Stimulated activated CD4-positive, alpha-beta T cell treated with anti-CD3 and anti-CD28 coated beads, Interleukin-4, amount 100 ng/mL, for 4 hours (primary cell): ENCODE data around the gene OR10J1.
"Not testable (repeated sequence)": the region's sequence is repeated elsewhere in the genome, so short reads cannot be mapped to it uniquely, and the experiment has no call there.

Experiments used
- DNase-seq, 2 experiments: peaks; one replicate each; pipeline ENCODE4 v3.0.0-alpha.2; 2020

The OR10J1 gene

GRCh38 chr1:159439422-159439821 lies at the start of gene OR10J1:
OR10J1 (plus strand) TSS chr1:159439722; CDS start chr1:159439792, 70 bp downstream.
- DNase-seq: no peak

GRCh38 chr1:159406821-159407220 lies 32.7 kb upstream of the OR10J1 start:
- DNase-seq: no peak

GRCh38 chr1:159408862-159409400 lies 30.6 kb upstream of the OR10J1 start:
- no peak for DNase-seq

GRCh38 chr1:159421821-159422220 lies 17.7 kb upstream of the OR10J1 start:
- DNase-seq: no peak

GRCh38 chr1:159428536-159428935 lies 11.0 kb upstream of the OR10J1 start:
- no peak for DNase-seq

- DNase-seq: no peak
These were observed 10.3 kb upstream of the OR10J1 start for GRCh38 chr1:159429074-159429861.

- DNase-seq: no peak
These were observed 8.5 kb upstream of the OR10J1 start for GRCh38 chr1:159430985-159431384.

GRCh38 chr1:159431904-159432303 lies 7.6 kb upstream of the OR10J1 start, which contains the start of gene OR10J4:
OR10J4 (plus strand) TSS chr1:159432204.
- no peak for DNase-seq

GRCh38 chr1:159436469-159436868 lies 3.1 kb upstream of the OR10J1 start:
- DNase-seq: no peak

- no peak for DNase-seq
These were observed 1.8 kb downstream of the OR10J1 start for GRCh38 chr1:159441360-159441759.

GRCh38 chr1:159442428-159442827 lies 2.9 kb downstream of the OR10J1 start:
- no peak for DNase-seq

- DNase-seq: no peak
These were observed 3.7 kb downstream of the OR10J1 start for GRCh38 chr1:159443066-159443750.

GRCh38 chr1:159444511-159444910 lies 5.0 kb downstream of the OR10J1 start:
- DNase-seq: no peak

GRCh38 chr1:159448181-159448580 lies 8.7 kb downstream of the OR10J1 start:
- DNase-seq: no peak

- not testable (repeated sequence) for DNase-seq
These were observed 10.1 kb downstream of the OR10J1 start for GRCh38 chr1:159449605-159450004.

- DNase-seq: no peak
These were observed 20.0 kb downstream of the OR10J1 start for GRCh38 chr1:159459551-159459950.

GRCh38 chr1:159465191-159465603 lies 25.7 kb downstream of the OR10J1 start:
- no peak for DNase-seq

GRCh38 chr1:159468321-159468720 lies 28.8 kb downstream of the OR10J1 start:
- no peak for DNase-seq

- DNase-seq: no peak
These were observed 30.5 kb downstream of the OR10J1 start for GRCh38 chr1:159469921-159470533.

- no peak for DNase-seq
These were observed 33.8 kb downstream of the OR10J1 start for GRCh38 chr1:159473335-159473734.

GRCh38 chr1:159474926-159475325 lies 35.4 kb downstream of the OR10J1 start:
- DNase-seq: no peak

- no peak for DNase-seq
These were observed 44.0 kb downstream of the OR10J1 start for GRCh38 chr1:159483501-159483900.
